ENCODE data around the gene CD70.
"Not testable (repeated sequence)": the region's sequence is repeated elsewhere in the genome, so short reads cannot be mapped to it uniquely, and the experiment has no call there.

DNA sequence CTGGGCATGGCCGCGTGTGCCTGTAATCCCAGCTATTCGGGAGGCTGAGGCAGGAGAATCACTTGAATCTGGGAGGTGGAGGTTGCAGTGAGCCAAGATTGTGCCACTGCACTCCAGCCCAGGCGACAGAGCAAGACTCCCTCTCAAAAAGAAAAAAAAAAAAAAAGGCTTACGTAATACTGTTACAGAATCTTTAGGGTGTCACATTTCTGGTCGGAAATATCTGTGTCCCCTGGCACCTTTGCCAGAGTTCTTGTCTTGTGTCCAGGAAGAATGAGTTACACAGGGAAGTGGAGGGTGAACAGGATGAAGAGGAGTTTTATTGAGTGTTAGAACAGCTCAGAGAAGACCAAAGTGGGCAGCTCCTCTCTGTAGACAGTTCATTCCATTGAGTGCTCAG, 40.3 kb downstream of the CD70 start:
- TF ChIP-seq, protein P1, sequence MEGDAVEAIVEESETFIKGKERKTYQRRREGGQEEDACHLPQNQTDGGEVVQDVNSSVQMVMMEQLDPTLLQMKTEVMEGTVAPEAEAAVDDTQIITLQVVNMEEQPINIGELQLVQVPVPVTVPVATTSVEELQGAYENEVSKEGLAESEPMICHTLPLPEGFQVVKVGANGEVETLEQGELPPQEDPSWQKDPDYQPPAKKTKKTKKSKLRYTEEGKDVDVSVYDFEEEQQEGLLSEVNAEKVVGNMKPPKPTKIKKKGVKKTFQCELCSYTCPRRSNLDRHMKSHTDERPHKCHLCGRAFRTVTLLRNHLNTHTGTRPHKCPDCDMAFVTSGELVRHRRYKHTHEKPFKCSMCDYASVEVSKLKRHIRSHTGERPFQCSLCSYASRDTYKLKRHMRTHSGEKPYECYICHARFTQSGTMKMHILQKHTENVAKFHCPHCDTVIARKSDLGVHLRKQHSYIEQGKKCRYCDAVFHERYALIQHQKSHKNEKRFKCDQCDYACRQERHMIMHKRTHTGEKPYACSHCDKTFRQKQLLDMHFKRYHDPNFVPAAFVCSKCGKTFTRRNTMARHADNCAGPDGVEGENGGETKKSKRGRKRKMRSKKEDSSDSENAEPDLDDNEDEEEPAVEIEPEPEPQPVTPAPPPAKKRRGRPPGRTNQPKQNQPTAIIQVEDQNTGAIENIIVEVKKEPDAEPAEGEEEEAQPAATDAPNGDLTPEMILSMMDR (IDR thresholded peaks at IDR 0.05): not testable (repeated sequence)
- not testable (repeated sequence) for TF ChIP-seq POLR2A (IDR thresholded peaks at IDR 0.05)

Measured in lower leg skin (tissue), 3 donors.